K562 (cell line): ENCODE results near the gene CRADD.

Experiments
- CREB1 ChIP-seq, 2 experiments: sonication (generic) in 1 of 2; formaldehyde crosslinking in 1 of 2; IDR thresholded peaks; 2 replicates each; pipeline versions ENCODE4 v1.6.1 to v1.8.0; 2012 to 2022; ENCODE audit warnings: inconsistent platforms in 1 of 2, mild to moderate bottlenecking in 1 of 2, missing genetic modification reagents in 1 of 2, moderate library complexity in 1 of 2
- CTCF ChIP-seq, 3 experiments: IDR thresholded peaks in 2 of 3; conservative IDR thresholded peaks in 1 of 3; 2 replicates each; pipeline ENCODE4 v1.5.1; 2011 to 2012; ENCODE audit warnings: low read length in 3 of 3, mild to moderate bottlenecking in 3 of 3, control low read depth in 2 of 3, improper control_type of control experiment in 1 of 3, inconsistent platforms in 1 of 3, low read depth in 1 of 3, mixed read lengths in 1 of 3, moderate library complexity in 1 of 3; ENCODE audit not compliant: insufficient read depth in 2 of 3
- EGR1 ChIP-seq: fragments of 450-650 bp; conservative IDR thresholded peaks from 2 replicates; pipeline ENCODE4 v1.6.1; 2017; ENCODE audit warnings: mild to moderate bottlenecking
- EP300 ChIP-seq: IDR thresholded peaks from 2 replicates; pipeline ENCODE4 v1.6.1; 2012; ENCODE audit warnings: low read length, improper control_type of control experiment
- MAFK ChIP-seq: IDR thresholded peaks from 2 replicates; pipeline ENCODE4 v1.6.1; 2011; ENCODE audit warnings: low read length, improper control_type of control experiment
- MTF1 ChIP-seq: fragments of 250-450 bp; sonication (Bioruptor Pico); IDR thresholded peaks from 2 replicates; pipeline ENCODE4 v1.9.0; 2021; ENCODE audit warnings: moderate library complexity, mild to moderate bottlenecking, inconsistent platforms, borderline replicate concordance
- NR2C2 ChIP-seq, 2 experiments: fragments of 200-800 bp in 1 of 2; sonication (Bioruptor generic) in 1 of 2; sonication (generic) in 1 of 2; formaldehyde crosslinking in 1 of 2; IDR thresholded peaks; 2 replicates each; pipeline versions ENCODE4 v1.6.1 to v1.8.0; 2016 to 2022; ENCODE audit warnings: mild to moderate bottlenecking in 1 of 2, missing compliant biosample characterization in 1 of 2, missing genetic modification characterization in 1 of 2, missing genetic modification reagents in 1 of 2
- NR3C1 ChIP-seq: sonication (generic); formaldehyde crosslinking; IDR thresholded peaks from 2 replicates; pipeline ENCODE4 v1.8.1; 2022; ENCODE audit warnings: missing genetic modification reagents
- POLR2A ChIP-seq: fragments of 450-650 bp; conservative IDR thresholded peaks from 2 replicates; pipeline ENCODE4 v1.6.1; 2016
- RAD21 ChIP-seq, 2 experiments: fragments of 250-450 bp in 1 of 2; fragments of 450-650 bp in 1 of 2; sonication (Bioruptor Pico) in 1 of 2; formaldehyde crosslinking in 1 of 2; IDR thresholded peaks in 1 of 2; conservative IDR thresholded peaks in 1 of 2; 2 replicates each; pipeline versions ENCODE4 v1.4.0 to v1.8.0; 2020 to 2022; ENCODE audit warnings: mild to moderate bottlenecking in 2 of 2, moderate library complexity in 1 of 2

- TF ChIP-seq POLR2A: no peak
- TF ChIP-seq CTCF (IDR thresholded peaks at IDR 0.05 in 2 of 3, conservative IDR thresholded peaks at IDR 0.05 in 1 of 3; ENCODE audit: insufficient read depth in 2 of 3, low read depth in 1 of 3, low read length in 3 of 3): no peak
- TF ChIP-seq MTF1 (CRISPR knock-in tag): no peak
- TF ChIP-seq EP300: peak; percentile 60; the same call in 1 of the 2 replicates
- no peak for TF ChIP-seq MAFK
- no peak for TF ChIP-seq EGR1
- TF ChIP-seq NR3C1: no peak
- TF ChIP-seq CREB1 (IDR thresholded peaks at IDR 0.05): no peak
- TF ChIP-seq CREB1 (CRISPR knock-in tag; IDR thresholded peaks at IDR 0.05): no peak
- TF ChIP-seq NR2C2 (CRISPR knock-in tag; IDR thresholded peaks at IDR 0.05): no peak
- TF ChIP-seq NR2C2 (tag; IDR thresholded peaks at IDR 0.05): peak; percentile 19; the same call in 1 of the 2 replicates
- no peak for TF ChIP-seq RAD21 (CRISPR knock-in tag; conservative IDR thresholded peaks at IDR 0.05 in 1 of 2, IDR thresholded peaks at IDR 0.05 in 1 of 2)
Measured at GRCh38 chr12:93847517-93848474, 170.6 kb downstream of the CRADD start.
